ENCODE data around the gene CPLX4.

Gene CPLX4

DNA sequence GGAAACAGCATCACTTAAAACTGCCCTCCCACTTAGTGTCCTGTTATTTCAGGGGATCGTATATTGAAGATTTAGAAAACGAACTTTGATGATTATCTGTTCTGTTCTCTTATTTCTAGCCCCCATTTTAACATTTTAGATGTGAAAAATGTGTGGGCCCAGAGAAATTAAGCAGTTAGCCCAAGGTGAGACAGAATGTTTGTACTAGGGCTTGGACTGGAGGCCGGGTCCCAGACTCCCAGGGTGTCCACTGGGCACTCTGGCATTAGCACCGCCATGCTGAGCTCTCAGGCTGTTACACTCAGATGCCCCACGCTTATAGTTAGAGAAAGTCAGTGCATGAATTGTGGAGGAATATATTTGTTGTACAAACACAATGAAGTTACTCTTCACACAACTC lies 39.7 kb downstream of the CPLX4 start:
- TF ChIP-seq CTCF (IDR thresholded peaks at IDR 0.05; ENCODE audit: borderline replicate concordance, insufficient read depth, low read depth, low read length): no peak

GRCh38 chr18:59276047-59276446 lies 42.4 kb downstream of the CPLX4 start:
- no peak for TF ChIP-seq CTCF (IDR thresholded peaks at IDR 0.05; ENCODE audit: borderline replicate concordance, insufficient read depth, low read depth, low read length)

More for the DNA sequence above, 39.7 kb downstream of the CPLX4 start:
- no peak overlapping the region for H3K4me3 ChIP-seq (ENCODE audit: low read depth, low read length)

GRCh38 chr18:59275406-59275949 lies 43.0 kb downstream of the CPLX4 start:
- H3K4me3 ChIP-seq (ENCODE audit: low read depth, low read length): no peak overlapping the region
- TF ChIP-seq CTCF (IDR thresholded peaks at IDR 0.05; ENCODE audit: borderline replicate concordance, insufficient read depth, low read depth, low read length): no peak

More at GRCh38 chr18:59276047-59276446, 42.4 kb downstream of the CPLX4 start:
- no peak overlapping the region for H3K4me3 ChIP-seq (ENCODE audit: low read depth, low read length)

- TF ChIP-seq CTCF (IDR thresholded peaks at IDR 0.05; ENCODE audit: borderline replicate concordance, insufficient read depth, low read depth, low read length): no peak
- no peak overlapping the region for H3K4me3 ChIP-seq (ENCODE audit: low read depth, low read length)
Observed at GRCh38 chr18:59274533-59274928, 43.9 kb downstream of the CPLX4 start.

DNA sequence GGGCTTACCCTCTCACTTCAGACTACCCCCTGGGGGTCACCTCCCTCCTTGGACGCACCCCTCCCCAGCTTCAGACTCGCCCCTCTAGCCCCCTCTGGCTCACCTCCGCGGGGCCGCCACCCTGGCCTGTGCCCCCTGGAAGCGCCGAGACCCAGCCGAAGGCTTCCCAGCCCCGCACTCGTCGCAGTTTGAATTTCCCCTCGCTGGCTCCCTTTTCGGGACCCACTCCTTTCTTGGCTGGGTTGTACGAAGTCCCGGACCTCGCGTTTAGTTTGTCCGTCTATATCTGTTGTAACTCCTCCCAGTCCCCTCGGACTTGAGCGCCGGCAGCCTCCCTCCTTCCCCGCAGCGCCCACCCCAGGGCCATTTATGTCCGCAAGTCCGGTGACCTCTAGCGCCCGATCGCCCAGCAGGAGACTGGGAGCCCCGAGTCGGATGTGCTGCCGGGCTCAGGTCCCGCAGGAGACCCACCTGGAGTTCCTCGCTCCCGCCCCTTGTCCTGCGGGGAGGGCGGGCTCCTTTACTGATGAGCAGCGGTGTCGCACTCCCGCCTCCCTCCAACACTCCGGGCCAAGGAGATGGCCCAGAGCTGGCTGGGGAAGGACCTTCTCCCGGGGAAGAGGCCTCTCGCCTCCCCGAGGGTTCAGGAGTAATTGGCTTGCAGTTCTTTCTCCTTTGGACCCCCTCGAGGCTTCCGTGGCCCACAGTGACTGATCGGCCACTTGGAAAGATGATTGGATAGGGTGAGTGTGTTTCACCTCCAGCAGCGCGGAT lies 44.5 kb downstream of the CPLX4 start:
- no peak overlapping the region for H3K4me3 ChIP-seq (ENCODE audit: low read depth, low read length)
- no peak for TF ChIP-seq CTCF (IDR thresholded peaks at IDR 0.05; ENCODE audit: borderline replicate concordance, insufficient read depth, low read depth, low read length)

DNA sequence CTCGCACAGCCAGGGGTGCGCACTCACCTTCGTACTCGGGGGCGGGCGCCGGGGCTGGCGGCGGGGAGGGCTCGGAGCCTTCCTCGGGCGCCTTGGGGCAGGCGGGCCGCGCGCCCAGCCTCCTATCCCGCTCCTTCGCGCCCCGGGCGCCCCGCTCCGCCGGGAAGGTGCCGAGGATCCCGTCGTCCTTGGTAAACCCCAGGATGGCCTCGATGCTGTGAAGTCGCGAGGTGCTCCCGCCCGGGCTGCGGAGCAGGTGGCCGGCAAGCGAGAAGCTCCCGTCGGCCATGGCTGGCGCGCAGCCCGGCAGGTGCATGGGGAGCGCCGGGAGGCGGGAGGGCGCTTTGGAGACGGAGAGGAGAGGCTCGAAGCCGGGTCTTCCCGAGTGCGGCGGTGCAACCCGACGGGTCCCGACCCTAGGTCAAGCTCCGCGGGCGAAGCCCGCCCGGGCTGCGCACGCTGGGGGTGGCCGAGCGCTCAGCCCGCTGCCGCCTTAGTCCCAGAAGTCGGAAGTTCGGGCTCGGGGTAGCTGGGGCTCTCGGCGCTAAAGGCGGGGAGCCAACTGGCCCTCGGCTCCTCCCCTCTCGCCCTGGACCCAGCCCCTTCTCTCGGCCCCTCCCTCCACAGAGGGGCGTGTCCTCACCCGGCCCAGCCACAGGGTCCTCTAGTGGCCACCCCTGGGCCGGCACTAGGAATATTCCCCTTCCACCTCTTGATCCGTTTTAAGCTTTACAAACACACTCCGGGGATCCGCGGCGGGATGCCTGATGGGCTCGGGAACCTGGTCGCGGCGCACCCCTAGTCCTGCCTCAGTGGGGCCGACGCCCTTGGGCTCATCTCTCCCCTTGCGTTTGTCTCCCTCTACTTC lies 45.3 kb downstream of the CPLX4 start, which contains the start of gene RAX:
Gene RAX, minus strand, starts transcription at position 564 of the 868 bp plus-strand sequence. Its CDS starts 248 bp downstream, at position 316.
- no peak within 1 kb of the TSS for H3K4me3 ChIP-seq (ENCODE audit: low read depth, low read length)
- TF ChIP-seq CTCF (IDR thresholded peaks at IDR 0.05; ENCODE audit: borderline replicate concordance, insufficient read depth, low read depth, low read length): 0 out of 2 replicates have a peak, but pooled peaks have one; percentile 20
